ENCODE results near the gene CROCC2.

Gene CROCC2

GRCh38 chr2:240906141-240906910 lies at the start of gene CROCC2:
TSS of gene CROCC2 (plus strand) at chr2:240906336. CDS start at chr2:240906514, 178 bp downstream.
- DNase-seq (ENCODE audit: low spot score): no peak

GRCh38 chr2:240857039-240858008 lies 48.8 kb upstream of the CROCC2 start:
- DNase-seq (ENCODE audit: low spot score): no peak

GRCh38 chr2:240858321-240858720 lies 47.8 kb upstream of the CROCC2 start:
- DNase-seq (ENCODE audit: low spot score): no peak

- no peak for DNase-seq (ENCODE audit: low spot score)
Measured at GRCh38 chr2:240858871-240859270, 47.3 kb upstream of the CROCC2 start.

GRCh38 chr2:240861547-240861946 lies 44.6 kb upstream of the CROCC2 start:
- no peak for DNase-seq (ENCODE audit: low spot score)

GRCh38 chr2:240864475-240864874 lies 41.7 kb upstream of the CROCC2 start:
- DNase-seq (ENCODE audit: low spot score): no peak

GRCh38 chr2:240865391-240865790 lies 40.7 kb upstream of the CROCC2 start:
- DNase-seq (ENCODE audit: low spot score): no peak

- DNase-seq (ENCODE audit: low spot score): no peak
Measured at GRCh38 chr2:240868286-240869108, 37.6 kb upstream of the CROCC2 start, which contains the start of gene AGXT. TSS of gene AGXT (plus strand) at chr2:240868824. CDS start at chr2:240868866, 42 bp downstream.

- no peak for DNase-seq (ENCODE audit: low spot score)
Measured at GRCh38 chr2:240869109-240869955, 36.8 kb upstream of the CROCC2 start.

GRCh38 chr2:240869956-240870875 lies 35.9 kb upstream of the CROCC2 start:
- DNase-seq (ENCODE audit: low spot score): no peak

- no peak for DNase-seq (ENCODE audit: low spot score)
Measured at GRCh38 chr2:240871071-240871958, 34.8 kb upstream of the CROCC2 start.

- no peak for DNase-seq (ENCODE audit: low spot score)
Measured at GRCh38 chr2:240872317-240873097, 33.6 kb upstream of the CROCC2 start.

GRCh38 chr2:240873098-240873788 lies 32.9 kb upstream of the CROCC2 start:
- DNase-seq (ENCODE audit: low spot score): no peak

GRCh38 chr2:240873805-240874714 lies 32.1 kb upstream of the CROCC2 start:
- DNase-seq (ENCODE audit: low spot score): no peak

GRCh38 chr2:240874715-240875227 lies 31.4 kb upstream of the CROCC2 start:
- no peak for DNase-seq (ENCODE audit: low spot score)
